Esophagus muscularis mucosa (tissue), 2 donors: ENCODE results near the gene CHST15.

ENCODE experiments used
- POLR2A ChIP-seq: fragments of 450-650 bp; IDR thresholded peaks from one replicate; pipeline ENCODE4 v1.6.1; 2017; ENCODE audit warnings: antibody characterized with exemption, moderate library complexity, mild to moderate bottlenecking, low read depth
- POLR2AphosphoS5 ChIP-seq, 2 donors: sonication (generic); formaldehyde crosslinking; IDR thresholded peaks; one replicate each; pipeline ENCODE4 v1.6.1; 2017; ENCODE audit warnings: antibody characterized with exemption in 2 of 2

DNA sequence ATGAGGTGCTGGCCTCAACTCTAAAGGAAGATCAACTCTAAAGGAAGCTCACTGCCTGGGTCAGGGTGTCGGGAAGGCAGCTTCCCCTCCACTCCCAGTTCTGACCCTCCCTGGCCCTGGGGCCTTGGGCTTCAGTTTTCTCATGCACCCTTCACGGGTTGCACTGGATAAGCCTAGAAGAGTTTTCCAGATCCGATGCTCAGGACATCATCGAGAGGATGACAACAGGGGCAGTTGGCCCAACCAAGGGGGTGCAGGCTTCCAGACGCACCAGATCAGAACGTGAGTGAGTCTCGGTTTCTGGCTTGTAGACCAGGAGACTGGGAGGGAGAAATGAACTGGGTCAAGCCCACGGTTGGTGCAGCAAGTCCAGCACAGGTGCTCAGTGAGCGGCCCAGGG is 34.2 kb upstream of the CHST15 start:
- TF ChIP-seq POLR2A (no peak), POLR2AphosphoS5 (IDR thresholded peaks at IDR 0.05) (no peak)
